K562 (cell line): ENCODE results near the gene BRAP. TPM values are rescaled to one million over a fixed set of nuclear protein-coding genes. Genes with fewer than 3 reads are reported as not detected.

Experiments
- CREB1 ChIP-seq, 2 experiments: sonication (generic) in 1 of 2; formaldehyde crosslinking in 1 of 2; IDR thresholded peaks; 2 replicates each; pipeline versions ENCODE4 v1.6.1 to v1.8.0; 2012 to 2022; ENCODE audit warnings: inconsistent platforms in 1 of 2, mild to moderate bottlenecking in 1 of 2, missing genetic modification reagents in 1 of 2, moderate library complexity in 1 of 2
- CXXC5 ChIP-seq: fragments of 250-450 bp; sonication (Bioruptor Pico); IDR thresholded peaks from 2 replicates; pipeline ENCODE4 v1.8.0; 2022; ENCODE audit warnings: inconsistent platforms, mild to moderate bottlenecking, moderate library complexity
- HLTF ChIP-seq: fragments of 450-650 bp; IDR thresholded peaks from 2 replicates; pipeline ENCODE4 v1.6.1; 2016
- HMGN3 ChIP-seq: IDR thresholded peaks from 2 replicates; pipeline ENCODE4 v1.6.1; 2011; ENCODE audit warnings: borderline replicate concordance, low read depth, mild to moderate bottlenecking, mixed read lengths, low read length; ENCODE audit not compliant: insufficient read length; ENCODE audit errors: extremely low read depth
- KDM2B ChIP-seq: fragments of 250-450 bp; sonication (Bioruptor Pico); IDR thresholded peaks from 2 replicates; pipeline ENCODE4 v1.8.0; 2021; ENCODE audit warnings: mild to moderate bottlenecking, moderate library complexity
- LCOR ChIP-seq: sonication (generic); formaldehyde crosslinking; IDR thresholded peaks from 2 replicates; pipeline ENCODE4 v1.8.0; 2022; ENCODE audit warnings: mild to moderate bottlenecking, missing genetic modification reagents
- MEF2A ChIP-seq: IDR thresholded peaks from 2 replicates; pipeline ENCODE4 v1.6.1; 2011; ENCODE audit warnings: low read depth, mild to moderate bottlenecking, low read length, moderate library complexity; ENCODE audit not compliant: control insufficient read depth
- NCOA6 ChIP-seq: fragments of 450-650 bp; IDR thresholded peaks from 2 replicates; pipeline ENCODE4 v1.6.1; 2017; ENCODE audit warnings: mild to moderate bottlenecking
- POLR2AphosphoS5 ChIP-seq: IDR thresholded peaks from 2 replicates; pipeline ENCODE4 v1.6.1; 2011; ENCODE audit warnings: mild to moderate bottlenecking, low read depth, low read length, moderate library complexity; ENCODE audit not compliant: control insufficient read depth, insufficient read depth
- PRDM10 ChIP-seq: fragments of 450-650 bp; IDR thresholded peaks from 2 replicates; pipeline ENCODE4 v1.6.1; 2018; ENCODE audit not compliant: partially characterized antibody
- SREBF2 ChIP-seq: sonication (generic); formaldehyde crosslinking; IDR thresholded peaks from 2 replicates; pipeline ENCODE4 v1.4.0; 2020; ENCODE audit warnings: mild to moderate bottlenecking, missing genetic modification reagents
- ZNF23 ChIP-seq: fragments of 250-450 bp; sonication (Bioruptor Pico); IDR thresholded peaks from 2 replicates; pipeline ENCODE4 v1.4.0; 2020; ENCODE audit warnings: mild to moderate bottlenecking
- ZNF3 ChIP-seq: fragments of 250-450 bp; sonication (Bioruptor Pico); IDR thresholded peaks from 2 replicates; pipeline ENCODE4 v1.5.0; 2021; ENCODE audit warnings: mild to moderate bottlenecking, moderate library complexity
- ZNF507 ChIP-seq: conservative IDR thresholded peaks from 2 replicates; pipeline ENCODE4 v1.6.1; 2017; ENCODE audit warnings: missing genetic modification characterization, missing compliant biosample characterization
- ZNF740 ChIP-seq, 3 experiments: fragments of 200-800 bp in 1 of 3; sonication (Bioruptor generic) in 1 of 3; sonication (generic) in 1 of 3; formaldehyde crosslinking in 1 of 3; IDR thresholded peaks; 2 replicates each; pipeline versions ENCODE4 v1.6.1 to v1.8.0; 2016 to 2022; ENCODE audit warnings: mild to moderate bottlenecking in 2 of 3, missing compliant biosample characterization in 2 of 3, missing genetic modification characterization in 2 of 3, missing genetic modification reagents in 1 of 3
- ZNF76 ChIP-seq: fragments of 250-450 bp; sonication (Bioruptor Pico); IDR thresholded peaks from 2 replicates; pipeline ENCODE4 v1.4.0; 2020; ENCODE audit warnings: mild to moderate bottlenecking, moderate library complexity, borderline replicate concordance
- polyA plus RNA-seq, 8 experiments: library from polyadenylated mRNA; depleted of rRNA in 4 of 8; stranded (reverse) in 5 of 8; unstranded in 3 of 8; fragments of >200 nt; fragmentation: Nextera tagmentation in 2 of 8; fragmentation: Illumina TruSeq in 1 of 8; extraction: Ambion mirVana in 2 of 8; extraction: Trizol in 1 of 8; gene quantifications; 2 replicates each; pipeline versions ENCODE4 v1.2.1 to v1.2.3, GENCODE V29; 2011 to 2014; ENCODE audit warnings: inconsistent platforms in 1 of 8, missing spikeins in 1 of 8
- total RNA-seq, 7 experiments: library from RNA; depleted of rRNA in 6 of 7; stranded (reverse); fragments of >200 nt in 6 of 7; fragmentation: Illumina TruSeq in 2 of 7; extraction: Trizol in 2 of 7; gene quantifications; 2 replicates each; pipeline versions ENCODE4 v1.2.1 to v1.2.3, GENCODE V29; 2011 to 2021; ENCODE audit warnings: low replicate concordance in 1 of 7

Gene BRAP
- total and polyA plus RNA-seq, 9 of the 15 experiments (the other 6 are each of a cell fraction or from before 2014, with no cell fraction given): 2.2 to 32.6 (median 27.5) TPM

- TF ChIP-seq POLR2AphosphoS5 (0 out of 2 replicates have a peak, but pooled peaks have one; percentile 9), CXXC5 (no peak; the same call in 1 of the 2 replicates), ZNF507 (tag) (no peak), NCOA6 (no peak), PRDM10 (no peak), ZNF740 (CRISPR knock-in tag; IDR thresholded peaks at IDR 0.05) (0 out of 2 replicates have a peak, but pooled peaks have one; percentile 44), ZNF740 (tag; IDR thresholded peaks at IDR 0.05) (peak in 1 of 2 experiments; percentile 58; a peak in 1 of 4 replicates), HMGN3 (peak; percentile 41), LCOR (CRISPR knock-in tag) (no peak), ZNF3 (no peak), ZNF76 (no peak), SREBF2 (CRISPR knock-in tag) (no peak), ZNF23 (CRISPR knock-in tag) (no peak), HLTF (no peak), CREB1 (IDR thresholded peaks at IDR 0.05) (no peak), CREB1 (CRISPR knock-in tag; IDR thresholded peaks at IDR 0.05) (peak; percentile 19; the same call in 1 of the 2 replicates), MEF2A (no peak), KDM2B (CRISPR knock-in tag) (no peak)
Measured at GRCh38 chr12:111598637-111599452, 86.9 kb downstream of the BRAP start, which contains the start of gene ATXN2 (continued).
